ENCODE results near the gene TSPEAR.

GRCh38 chr21:44681861-44682579 lies 29.4 kb downstream of the TSPEAR start, which contains the start of gene KRTAP12-1:
- TF ChIP-seq CTCF (IDR thresholded peaks at IDR 0.05; ENCODE audit: insufficient read depth, low read length, poor library complexity, severe bottlenecking) (no peak), EZH2phosphoT487 (conservative IDR thresholded peaks at IDR 0.05; ENCODE audit: low read length) (no peak)

Measured in SU-DHL-6 (cell line).